Activated CD4-positive, CD25-positive, alpha-beta regulatory T cell treated with anti-CD3 and anti-CD28 coated beads, Interleukin-2, amount 50 U/mL, for 24 hours (primary cell): Measurements from ENCODE around the gene VPS4A.

Experiments used
- ATAC-seq, 2 donors: fragments of 150-1000 bp; cut with Tn5 transposase; one replicate each; pipeline ENCODE4 v1.10.0; 2021; ENCODE audit warnings: mild to moderate bottlenecking in 1 of 2, moderate library complexity in 1 of 2

Gene VPS4A

GRCh38 chr16:69307856-69308255, 3.3 kb upstream of the VPS4A start:
- no peak for ATAC-seq

GRCh38 chr16:69309316-69309715, 1.8 kb upstream of the VPS4A start:
- no peak for ATAC-seq

GRCh38 chr16:69311533-69312387, 610 bp downstream of the VPS4A start:
- ATAC-seq: peak; percentile 42 to 48

- ATAC-seq: no peak
These were observed 2.3 kb downstream of the VPS4A start for GRCh38 chr16:69313469-69313868.

GRCh38 chr16:69314534-69314933, 3.4 kb downstream of the VPS4A start:
- no peak for ATAC-seq

GRCh38 chr16:69315486-69316311, 4.5 kb downstream of the VPS4A start:
- ATAC-seq: no peak

GRCh38 chr16:69316595-69317034, 5.5 kb downstream of the VPS4A start:
- ATAC-seq: no peak

GRCh38 chr16:69318177-69318910, 7.2 kb downstream of the VPS4A start:
- no peak for ATAC-seq

GRCh38 chr16:69318911-69319289, 7.8 kb downstream of the VPS4A start:
- ATAC-seq: no peak

GRCh38 chr16:69319381-69319780, 8.2 kb downstream of the VPS4A start:
- ATAC-seq: no peak

- no peak for ATAC-seq
These were observed 8.9 kb downstream of the VPS4A start for GRCh38 chr16:69319826-69320739.

GRCh38 chr16:69320740-69321073, 9.6 kb downstream of the VPS4A start:
- ATAC-seq: no peak

- no peak for ATAC-seq
These were observed 9.9 kb downstream of the VPS4A start for GRCh38 chr16:69321080-69321479.

- no peak for ATAC-seq
These were observed 11.2 kb downstream of the VPS4A start for GRCh38 chr16:69322343-69322742.

GRCh38 chr16:69323415-69323814, 12.3 kb downstream of the VPS4A start:
- ATAC-seq: no peak

GRCh38 chr16:69324013-69324531, 12.9 kb downstream of the VPS4A start:
- no peak for ATAC-seq

GRCh38 chr16:69324585-69325253, 13.6 kb downstream of the VPS4A start:
- ATAC-seq: no peak

GRCh38 chr16:69325784-69326171, 14.6 kb downstream of the VPS4A start:
- no peak for ATAC-seq

GRCh38 chr16:69326172-69326873, 15.2 kb downstream of the VPS4A start:
- no peak for ATAC-seq

- no peak for ATAC-seq
These were observed 16.6 kb downstream of the VPS4A start for GRCh38 chr16:69327585-69328310.
